GM20000 (cell line): Measurements from ENCODE around the gene DSCAML1.

Experiments
- DNase-seq: peaks from one replicate; pipeline ENCODE4 v3.0.0; 2012; ENCODE audit warnings: low spot score
- TF ChIP-seq, protein P1 (sequence below): IDR thresholded peaks from 2 replicates; pipeline ENCODE4 v1.5.1; 2012; ENCODE audit warnings: mild to moderate bottlenecking, control low read depth; ENCODE audit errors: extremely low read depth, missing control alignments

DSCAML1 gene

DNA sequence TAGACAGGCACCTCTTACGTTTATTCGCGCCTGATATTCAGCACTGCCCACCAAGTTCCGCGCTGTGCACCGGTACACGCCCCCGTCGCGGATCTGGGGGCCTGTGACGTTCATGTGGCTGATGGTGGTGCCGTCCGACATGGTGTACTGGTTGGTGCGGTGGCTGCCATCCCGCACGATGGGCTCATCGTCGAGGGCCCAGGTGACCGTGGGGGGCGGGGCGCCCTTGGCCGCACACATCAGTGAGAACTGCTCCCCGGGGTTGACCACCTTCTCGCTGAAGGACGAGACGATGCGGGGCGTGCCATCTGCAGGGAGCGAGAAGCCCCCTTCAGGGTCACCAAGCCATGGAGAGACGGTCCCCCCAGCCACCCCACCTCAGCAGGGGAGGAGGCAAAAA is 278.6 kb downstream of the DSCAML1 start:
- DNase-seq = no peak
- TF ChIP-seq, protein P1, sequence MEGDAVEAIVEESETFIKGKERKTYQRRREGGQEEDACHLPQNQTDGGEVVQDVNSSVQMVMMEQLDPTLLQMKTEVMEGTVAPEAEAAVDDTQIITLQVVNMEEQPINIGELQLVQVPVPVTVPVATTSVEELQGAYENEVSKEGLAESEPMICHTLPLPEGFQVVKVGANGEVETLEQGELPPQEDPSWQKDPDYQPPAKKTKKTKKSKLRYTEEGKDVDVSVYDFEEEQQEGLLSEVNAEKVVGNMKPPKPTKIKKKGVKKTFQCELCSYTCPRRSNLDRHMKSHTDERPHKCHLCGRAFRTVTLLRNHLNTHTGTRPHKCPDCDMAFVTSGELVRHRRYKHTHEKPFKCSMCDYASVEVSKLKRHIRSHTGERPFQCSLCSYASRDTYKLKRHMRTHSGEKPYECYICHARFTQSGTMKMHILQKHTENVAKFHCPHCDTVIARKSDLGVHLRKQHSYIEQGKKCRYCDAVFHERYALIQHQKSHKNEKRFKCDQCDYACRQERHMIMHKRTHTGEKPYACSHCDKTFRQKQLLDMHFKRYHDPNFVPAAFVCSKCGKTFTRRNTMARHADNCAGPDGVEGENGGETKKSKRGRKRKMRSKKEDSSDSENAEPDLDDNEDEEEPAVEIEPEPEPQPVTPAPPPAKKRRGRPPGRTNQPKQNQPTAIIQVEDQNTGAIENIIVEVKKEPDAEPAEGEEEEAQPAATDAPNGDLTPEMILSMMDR = no peak

DNA sequence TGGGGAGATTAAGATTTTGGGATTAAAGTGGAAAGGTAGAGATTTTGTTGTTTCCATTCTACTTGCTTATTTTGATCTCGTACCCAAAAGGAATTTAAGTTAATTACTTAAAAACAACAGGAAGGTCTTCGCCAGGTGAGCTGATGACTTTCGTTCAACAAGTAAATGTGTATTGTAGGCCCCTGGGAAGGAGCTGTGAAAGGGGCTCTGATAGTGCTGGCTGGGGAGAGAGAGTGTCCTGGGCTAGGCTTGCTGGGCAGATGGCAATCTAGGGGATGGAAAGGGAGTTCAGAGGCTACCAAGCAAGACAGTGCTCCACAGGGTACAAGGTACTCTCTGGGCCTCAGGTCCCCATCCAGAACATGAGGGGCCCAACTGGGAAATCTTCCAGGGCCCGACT is 279.9 kb downstream of the DSCAML1 start:
- TF ChIP-seq, protein P1 = no peak
- DNase-seq = no peak

DNA sequence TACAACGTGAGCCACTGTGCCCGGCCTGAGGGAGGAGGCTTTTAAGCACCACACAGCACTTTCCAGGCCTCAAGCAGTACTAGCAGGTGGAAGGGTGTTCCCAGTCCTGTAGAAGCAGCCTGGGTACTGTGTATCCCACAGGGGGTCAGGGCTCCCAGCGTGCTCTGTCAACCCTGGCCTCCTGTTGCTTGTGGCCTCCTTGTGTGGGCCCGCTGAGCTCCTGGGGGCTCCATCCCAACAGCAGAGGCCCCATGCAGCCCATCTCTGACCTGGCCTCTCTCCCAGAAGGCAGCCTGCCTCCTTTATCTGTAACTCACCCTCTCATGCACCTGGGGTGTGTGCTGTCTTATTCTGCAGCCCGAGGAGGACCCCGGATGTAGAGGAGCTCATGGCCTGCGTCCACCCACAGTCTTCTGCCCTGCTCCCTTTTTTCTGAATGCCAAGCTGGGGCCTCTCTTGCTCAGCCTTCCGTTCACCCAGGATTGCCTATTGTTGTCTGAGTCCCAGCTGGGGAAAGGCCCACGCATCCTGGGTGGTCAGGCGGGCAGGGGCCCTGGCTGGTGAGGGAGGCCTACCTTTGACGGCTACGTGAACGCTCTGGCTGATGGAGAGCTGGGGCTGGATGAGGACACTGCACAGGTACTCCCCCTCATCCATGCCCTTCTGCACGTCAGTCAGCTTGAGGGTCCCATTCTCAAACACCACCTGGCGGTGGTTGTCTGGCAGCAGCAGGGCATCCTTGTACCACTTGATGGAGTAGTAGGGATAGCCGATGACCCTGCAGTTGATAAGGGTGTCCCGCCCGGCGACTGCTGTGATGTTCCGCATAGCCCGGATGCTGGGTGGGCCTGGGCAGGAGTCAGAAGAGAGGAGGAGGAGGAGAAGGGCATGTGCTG is 280.9 kb downstream of the DSCAML1 start:
- TF ChIP-seq, protein P1 = no peak

DNA sequence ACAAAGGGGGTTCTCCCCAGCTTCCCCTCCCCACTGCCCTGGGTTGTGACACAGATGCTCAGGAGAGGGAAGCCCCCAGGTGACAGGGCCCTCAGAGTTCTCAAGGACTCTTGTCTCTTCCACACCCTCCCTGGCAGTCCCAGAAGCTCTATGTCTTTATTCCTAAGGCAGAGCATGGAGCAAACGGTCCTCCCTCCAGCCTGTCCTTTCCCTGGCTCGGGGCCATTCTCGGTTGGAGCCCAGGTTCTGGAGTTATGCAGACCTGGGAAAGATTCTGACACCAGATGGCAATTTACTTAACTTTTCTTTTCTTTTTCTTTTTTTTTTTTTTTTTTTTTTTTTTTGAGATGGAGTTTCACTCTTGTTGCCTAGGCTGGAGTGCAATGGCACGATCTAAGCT is 282.8 kb downstream of the DSCAML1 start:
- DNase-seq = no peak
- TF ChIP-seq, protein P1 = no peak

More for the DNA sequence above, 280.9 kb downstream of the DSCAML1 start:
- no peak for DNase-seq

DNA sequence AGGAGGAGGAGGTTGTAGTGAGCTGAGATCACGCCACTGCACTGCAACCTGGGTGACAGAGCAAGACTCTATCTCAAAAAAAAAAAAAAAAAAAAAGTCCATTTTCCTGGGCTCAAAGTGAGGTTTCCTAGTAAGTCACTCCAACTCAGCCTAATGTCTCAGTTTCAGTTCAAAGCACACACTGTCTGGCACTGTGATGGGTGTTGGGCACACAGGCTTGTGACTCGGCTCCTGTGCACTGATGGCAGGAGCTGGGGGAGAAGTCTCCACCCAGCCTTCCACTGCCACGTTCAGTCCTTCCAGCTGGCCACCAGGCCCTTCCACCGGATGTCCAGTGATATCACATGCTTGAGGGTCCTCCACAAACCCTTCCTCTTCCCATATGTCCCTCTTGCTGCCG is 283.4 kb downstream of the DSCAML1 start:
- DNase-seq = no peak
- TF ChIP-seq, protein P1 = no peak

DNA sequence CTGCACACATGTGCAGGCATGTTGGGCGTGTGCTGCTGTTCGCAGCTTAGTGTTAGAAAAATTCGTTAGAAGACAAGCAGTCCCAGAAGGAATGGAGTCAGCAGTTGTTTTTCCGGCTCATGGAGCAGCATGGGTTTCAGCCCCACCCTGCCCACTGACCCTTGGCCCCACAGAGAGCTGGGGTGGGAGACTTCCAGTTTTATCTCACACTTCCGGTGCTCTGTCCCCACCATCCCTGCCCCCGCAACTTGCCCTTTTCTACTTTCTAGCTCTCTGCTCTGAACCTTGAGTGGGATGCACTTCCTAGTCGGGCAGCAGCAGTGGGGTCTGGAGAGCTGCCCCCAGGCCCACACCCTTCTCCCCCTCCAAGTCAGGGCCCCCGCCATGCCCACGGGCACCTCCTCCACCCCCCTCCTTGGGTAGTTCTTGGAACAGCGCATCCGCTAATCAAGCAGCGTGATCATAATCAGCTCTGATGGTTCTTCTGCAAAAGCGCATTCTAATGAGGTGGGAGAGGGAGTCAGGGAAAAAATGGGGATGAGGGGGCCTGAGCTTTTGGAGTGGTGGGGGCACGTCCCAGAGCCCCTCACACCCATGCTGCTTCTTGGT is 285.0 kb downstream of the DSCAML1 start:
- TF ChIP-seq, protein P1 = no peak
- DNase-seq = no peak

DNA sequence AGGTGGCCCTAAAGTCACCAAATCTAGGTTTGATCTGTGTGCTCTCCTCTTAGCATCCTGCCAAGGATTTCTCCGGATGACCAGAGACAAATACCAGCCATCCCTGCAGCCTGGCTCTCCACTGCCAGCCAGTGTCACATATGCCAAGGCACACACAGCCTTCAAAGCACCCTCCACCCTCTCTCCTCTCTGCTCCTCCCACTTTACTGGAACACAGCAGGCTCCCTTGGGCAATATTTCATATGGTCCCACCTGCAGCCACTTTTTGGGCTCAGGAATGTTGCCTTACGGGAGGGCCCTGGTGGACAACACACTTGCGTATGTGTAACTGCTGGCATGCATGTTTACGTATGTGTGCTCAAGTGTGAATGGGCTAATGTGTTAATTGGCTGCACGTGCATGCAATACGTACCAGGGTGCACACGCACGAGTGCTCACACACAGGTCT is 285.5 kb downstream of the DSCAML1 start:
- TF ChIP-seq, protein P1 = no peak
- no peak for DNase-seq
